HCT116 (cell line): ENCODE measurements around the gene CLOCK. TPM values are rescaled to one million over a fixed set of nuclear protein-coding genes. Genes with fewer than 3 reads are reported as not detected.

Source experiments
- ATAC-seq: fragments of 200-7000 bp; cut with Tn5 transposase; 2 replicates; pipeline ENCODE4 v1.9.1; 2020; ENCODE audit warnings: mild to moderate bottlenecking, moderate library complexity
- BruUV-seq: library from RNA; stranded (reverse); fragments of 400-500 nt; replicated peaks from 2 replicates; lab custom pipeline; 2021; lab: Mats Ljungman, UMichigan
- CTCF ChIA-PET: fragments of 300-600 bp; sonication (Branson Sonifier 250); formaldehyde crosslinking; loops from one replicate; lab custom pipeline; 2021; ENCODE audit warnings: antibody characterized with exemption; lab: Charles Lee
- POLR2A ChIA-PET: fragments of 300-600, 350-600 bp; sonication (Branson Sonifier 250); formaldehyde crosslinking; loops from one replicate; lab custom pipeline; 2021; ENCODE audit warnings: antibody characterized with exemption; lab: Charles Lee
- RAD21 ChIA-PET, 2 experiments: fragments of 300-600 bp; sonication (Branson Sonifier 250); formaldehyde crosslinking; loops; one replicate each; lab custom pipeline; 2023; ENCODE audit warnings: low total read pairs in 2 of 2; ENCODE audit not compliant: uncharacterized antibody in 2 of 2, unreplicated experiment in 2 of 2, low non-redundant PET in 1 of 2; lab: Charles Lee
- DNase-seq: peaks from one replicate; pipeline ENCODE4 v3.0.0-alpha.2; 2010; ENCODE audit warnings: low read depth, low spot score
- H2AFZ ChIP-seq: fragments of 200-600 bp; shearing (Covaris generic), sonication (generic); 2 replicates; pipeline ENCODE4 v1.6.1; 2017; ENCODE audit warnings: low read depth, mixed run types, mixed read lengths, antibody characterized with exemption, low read length; ENCODE audit not compliant: poor library complexity, severe bottlenecking
- H3K27ac ChIP-seq: 2 replicates; pipeline ENCODE4 v1.5.1; 2012; ENCODE audit warnings: low read depth, low read length
- H3K27me3 ChIP-seq: fragments of 200-600 bp; sonication (generic); 2 replicates; pipeline ENCODE4 v1.6.1; 2016; ENCODE audit warnings: mixed run types, low read length, mixed read lengths; ENCODE audit not compliant: insufficient read depth
- H3K36me3 ChIP-seq, 2 experiments: fragments of 200-500 bp in 1 of 2; fragments of 200-600 bp in 1 of 2; sonication (Bioruptor generic) in 1 of 2; sonication (generic) in 1 of 2; 2 replicates each; pipeline versions ENCODE4 v1.5.1 to v1.6.1; 2014 to 2016; ENCODE audit warnings: low read length in 2 of 2, inconsistent platforms in 1 of 2, mixed read lengths in 1 of 2, mixed run types in 1 of 2; ENCODE audit not compliant: insufficient read depth in 2 of 2, control insufficient read depth in 1 of 2
- H3K4me1 ChIP-seq, 2 experiments: fragments of 200-600 bp in 1 of 2; sonication (generic) in 1 of 2; 2 replicates each; pipeline versions ENCODE4 v1.5.1 to v1.6.1; 2012 to 2017; ENCODE audit warnings: low read length in 2 of 2, inconsistent platforms in 1 of 2, mild to moderate bottlenecking in 1 of 2, mixed read lengths in 1 of 2, mixed run types in 1 of 2, moderate library complexity in 1 of 2; ENCODE audit not compliant: insufficient read depth in 2 of 2, control insufficient read depth in 1 of 2
- H3K4me2 ChIP-seq: fragments of 200-600 bp; sonication (generic); 2 replicates; pipeline ENCODE4 v1.6.1; 2017; ENCODE audit warnings: mixed run types, low read length, mixed read lengths
- H3K4me3 ChIP-seq, 2 experiments: fragments of 200-600 bp in 1 of 2; sonication (generic) in 1 of 2; replicated peaks in 1 of 2; 2 replicates each; pipeline ENCODE4 v1.5.1; 2011 to 2016; ENCODE audit warnings: low read length in 2 of 2, control low read depth in 1 of 2, low read depth in 1 of 2, mild to moderate bottlenecking in 1 of 2, mixed read lengths in 1 of 2, mixed run types in 1 of 2
- H3K79me2 ChIP-seq: fragments of 200-600 bp; sonication (generic); 2 replicates; pipeline ENCODE4 v1.6.1; 2017; ENCODE audit warnings: mild to moderate bottlenecking, mixed run types, low read length, moderate library complexity, mixed read lengths; ENCODE audit not compliant: insufficient read depth
- H3K9ac ChIP-seq: fragments of 200-600 bp; sonication (generic); 2 replicates; pipeline ENCODE4 v1.6.1; 2016; ENCODE audit warnings: low read length, mixed read lengths
- H3K9me2 ChIP-seq: fragments of 200-600 bp; sonication (generic), shearing (Covaris generic); 2 replicates; pipeline ENCODE4 v1.6.1; 2017; ENCODE audit warnings: mixed run types, mild to moderate bottlenecking, moderate library complexity; ENCODE audit not compliant: insufficient read depth
- H3K9me3 ChIP-seq, 2 experiments: fragments of 200-500 bp in 1 of 2; fragments of 200-600 bp in 1 of 2; sonication (Bioruptor generic) in 1 of 2; sonication (generic) in 1 of 2; 2 replicates each; pipeline ENCODE4 v1.6.1; 2014 to 2017; ENCODE audit warnings: low read length in 2 of 2, mixed read lengths in 2 of 2, inconsistent platforms in 1 of 2, low read depth in 1 of 2, mild to moderate bottlenecking in 1 of 2, mixed run types in 1 of 2, moderate library complexity in 1 of 2; ENCODE audit not compliant: control insufficient read depth in 1 of 2, insufficient read depth in 1 of 2
- H4K20me1 ChIP-seq: fragments of 200-600 bp; sonication (generic), shearing (Covaris generic); 2 replicates; pipeline ENCODE4 v1.6.1; 2017; ENCODE audit warnings: mixed run types, mild to moderate bottlenecking, moderate library complexity; ENCODE audit not compliant: insufficient read depth
- CTCF ChIP-seq, 3 experiments: fragments of 200-600 bp in 1 of 3; sonication (generic) in 1 of 3; IDR thresholded peaks in 2 of 3; conservative IDR thresholded peaks in 1 of 3; 2 replicates each; pipeline ENCODE4 v1.5.1; 2012 to 2017; ENCODE audit warnings: low read depth in 2 of 3, low read length in 2 of 3, antibody characterized with exemption in 1 of 3, borderline replicate concordance in 1 of 3, control low read depth in 1 of 3, mild to moderate bottlenecking in 1 of 3, mixed read lengths in 1 of 3, mixed run types in 1 of 3, moderate library complexity in 1 of 3; ENCODE audit not compliant: insufficient read depth in 1 of 3
- ELF1 ChIP-seq: IDR thresholded peaks from 2 replicates; pipeline ENCODE4 v1.6.1; 2012; ENCODE audit warnings: low read depth, borderline replicate concordance
- JUND ChIP-seq: IDR thresholded peaks from 2 replicates; pipeline ENCODE4 v1.6.1; 2012
- MAX ChIP-seq: IDR thresholded peaks from 2 replicates; pipeline ENCODE4 v1.6.1; 2012
- intact Hi-C: fragments of 100-400 bp; cut with micrococcal nuclease; formaldehyde crosslinking; loops from 2 replicates; pipeline ENCODE4 v1.10.0; 2022
- total RNA-seq: library from RNA; stranded (reverse); gene quantifications from one replicate; pipeline ENCODE4 v1.2.1, GENCODE V29; 2021; ENCODE audit not compliant: unreplicated experiment

Gene CLOCK
- total RNA-seq, 1 experiment from 2014 or later = 38.7 TPM

- TF ChIP-seq CTCF (IDR thresholded peaks at IDR 0.05 in 2 of 3, conservative IDR thresholded peaks at IDR 0.05 in 1 of 3; ENCODE audit: borderline replicate concordance in 1 of 3, insufficient read depth in 1 of 3, low read depth in 2 of 3, low read length in 2 of 3) = no peak
- TF ChIP-seq, all 23 proteins: peak for 0
These were observed 80.7 kb downstream of the CLOCK start (continued) for GRCh38 chr4:55466001-55466400.

GRCh38 chr4:55458611-55459010, 88.1 kb downstream of the CLOCK start:
- DNase-seq = no peak
- ATAC-seq = peak; percentile 59; the same call in 1 of the 2 replicates
- Histone ChIP-seq H3K9me2 (no peaks in the 10 kb centered on the region), H3K79me2 (no peaks in the 10 kb centered on the region), H3K4me2 (peak overlapping the region; percentile 45), H3K4me3 (no peak overlapping the region; a peak in 1 of 4 replicates), H3K4me1 (peaks cover 4 to 22% of the 10 kb centered on the region in 2 experiments; a peak in 3 of 4 replicates), H2AFZ (no peak overlapping the region), H3K9me3 (no peaks in the 10 kb centered on the region), H3K27me3 (no peaks in the 10 kb centered on the region), H4K20me1 (peaks cover 4% of the 10 kb centered on the region; the same call in 1 of the 2 replicates), H3K27ac (peak overlapping the region; percentile 7; the same call in 1 of the 2 replicates), H3K9ac (peak overlapping the region; percentile 15; the same call in 1 of the 2 replicates), H3K36me3 (peaks cover 2 to 3% of the 10 kb centered on the region in 2 experiments; a peak in 1 of 4 replicates)
- no TSS peak for BruUV-seq
- RAD21 ChIA-PET = no interaction called here
- POLR2A ChIA-PET = no interaction called here
- CTCF ChIA-PET = no interaction called here
- TF ChIP-seq MAX = 0 out of 2 replicates have a peak, but pooled peaks have one; percentile 4
- TF ChIP-seq ELF1 = no peak
- TF ChIP-seq JUND = no peak
- intact Hi-C loops = loop anchor here (5.0 kb wide), 1 partner anchor 89 kb away; the partner anchor contains the start of gene CLOCK
